Endothelial cell (in vitro differentiated cells): ENCODE measurements around the gene AGBL3. TPM values are rescaled to one million over a fixed set of nuclear protein-coding genes. Genes with fewer than 3 reads are reported as not detected.

Source experiments
- DNase-seq: peaks from one replicate; pipeline ENCODE4 v3.0.0; 2021; ENCODE audit warnings: low spot score
- H3K27ac Mint-ChIP-seq: one replicate; pipeline ENCODE4 v1.8.0; 2021; ENCODE audit warnings: mixed read lengths, inconsistent platforms; ENCODE audit not compliant: unreplicated experiment
- H3K27me3 Mint-ChIP-seq: one replicate; pipeline ENCODE4 v1.8.0; 2021; ENCODE audit warnings: mild to moderate bottlenecking, moderate library complexity, mixed read lengths, inconsistent platforms; ENCODE audit not compliant: unreplicated experiment
- H3K36me3 Mint-ChIP-seq: one replicate; pipeline ENCODE4 v1.8.0; 2021; ENCODE audit warnings: mild to moderate bottlenecking, low read depth, mixed read lengths, inconsistent platforms; ENCODE audit not compliant: unreplicated experiment
- H3K4me1 Mint-ChIP-seq: one replicate; pipeline ENCODE4 v1.8.0; 2021; ENCODE audit warnings: mild to moderate bottlenecking, mixed read lengths, inconsistent platforms; ENCODE audit not compliant: unreplicated experiment
- H3K4me3 Mint-ChIP-seq: one replicate; pipeline ENCODE4 v1.8.0; 2021; ENCODE audit warnings: mild to moderate bottlenecking, mixed read lengths, inconsistent platforms; ENCODE audit not compliant: unreplicated experiment
- H3K9me3 Mint-ChIP-seq: one replicate; pipeline ENCODE4 v1.8.0; 2021; ENCODE audit warnings: mixed read lengths, inconsistent platforms; ENCODE audit not compliant: unreplicated experiment
- total RNA-seq: library from RNA; stranded (reverse); fragmentation: NEBNext Ultra II Directional; extraction: Animal tissue kit (Norgen Biotek cat#: 25700); gene quantifications from one replicate; pipeline ENCODE4 v1.2.1, GENCODE V29; 2021; ENCODE audit not compliant: unreplicated experiment
- TF ChIP-seq, protein P1 (sequence below): fragments of 200-600 bp; sonication (generic); IDR thresholded peaks from one replicate; pipeline ENCODE4 v1.5.0; 2021; ENCODE audit warnings: antibody characterized with exemption; ENCODE audit not compliant: unreplicated experiment

AGBL3 gene
- total RNA-seq, 1 donor from 2014 or later: 3.0 TPM

DNA sequence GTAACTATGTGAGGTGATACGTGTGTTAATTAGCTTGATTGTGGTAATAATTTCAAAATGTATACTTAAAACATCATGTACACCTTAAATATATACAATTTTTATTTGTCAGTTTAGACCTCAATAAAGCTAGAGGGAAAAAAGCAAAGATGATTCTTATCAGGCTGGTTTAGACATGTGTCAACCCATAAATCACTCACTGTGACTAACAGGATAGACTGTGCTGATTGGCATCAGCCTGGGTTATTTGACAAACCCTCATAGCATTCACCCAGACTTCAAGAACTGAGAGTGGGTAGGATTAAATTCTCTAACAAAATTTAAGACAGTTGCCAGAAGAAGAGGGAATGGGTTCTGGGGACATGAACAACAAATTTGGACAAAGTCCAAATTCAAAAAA, 87.8 kb downstream of the AGBL3 start:
- H3K4me3 Mint-ChIP-seq: no peak overlapping the region
- H3K36me3 Mint-ChIP-seq: no peaks in the 10 kb centered on the region
- no peaks in the 10 kb centered on the region for H3K4me1 Mint-ChIP-seq
- DNase-seq: no peak
- TF ChIP-seq, protein P1, sequence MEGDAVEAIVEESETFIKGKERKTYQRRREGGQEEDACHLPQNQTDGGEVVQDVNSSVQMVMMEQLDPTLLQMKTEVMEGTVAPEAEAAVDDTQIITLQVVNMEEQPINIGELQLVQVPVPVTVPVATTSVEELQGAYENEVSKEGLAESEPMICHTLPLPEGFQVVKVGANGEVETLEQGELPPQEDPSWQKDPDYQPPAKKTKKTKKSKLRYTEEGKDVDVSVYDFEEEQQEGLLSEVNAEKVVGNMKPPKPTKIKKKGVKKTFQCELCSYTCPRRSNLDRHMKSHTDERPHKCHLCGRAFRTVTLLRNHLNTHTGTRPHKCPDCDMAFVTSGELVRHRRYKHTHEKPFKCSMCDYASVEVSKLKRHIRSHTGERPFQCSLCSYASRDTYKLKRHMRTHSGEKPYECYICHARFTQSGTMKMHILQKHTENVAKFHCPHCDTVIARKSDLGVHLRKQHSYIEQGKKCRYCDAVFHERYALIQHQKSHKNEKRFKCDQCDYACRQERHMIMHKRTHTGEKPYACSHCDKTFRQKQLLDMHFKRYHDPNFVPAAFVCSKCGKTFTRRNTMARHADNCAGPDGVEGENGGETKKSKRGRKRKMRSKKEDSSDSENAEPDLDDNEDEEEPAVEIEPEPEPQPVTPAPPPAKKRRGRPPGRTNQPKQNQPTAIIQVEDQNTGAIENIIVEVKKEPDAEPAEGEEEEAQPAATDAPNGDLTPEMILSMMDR: no peak
- peaks cover 1% of the 10 kb centered on the region for H3K27me3 Mint-ChIP-seq
- H3K27ac Mint-ChIP-seq: no peak overlapping the region
- no peaks in the 10 kb centered on the region for H3K9me3 Mint-ChIP-seq

DNA sequence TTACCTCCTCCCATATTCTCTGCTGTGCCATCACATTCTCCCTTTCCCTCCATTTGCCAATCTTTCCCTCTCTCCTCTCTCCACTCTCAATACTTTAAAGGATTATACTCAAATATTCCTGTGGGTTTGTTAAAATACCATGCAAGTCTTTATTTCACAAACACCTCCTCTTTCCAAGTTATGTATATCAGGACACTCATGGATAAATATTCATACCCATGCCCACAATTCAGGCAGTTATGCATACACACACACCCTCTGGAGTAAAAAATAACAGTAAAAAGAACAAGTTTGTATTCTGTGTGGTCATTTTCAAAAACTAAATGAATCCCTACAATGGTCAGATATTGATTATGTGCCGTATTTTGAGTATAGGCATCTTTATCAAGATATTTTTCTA, 88.2 kb downstream of the AGBL3 start:
- Mint-ChIP-seq H3K27ac (no peak overlapping the region), H3K36me3 (no peaks in the 10 kb centered on the region), H3K27me3 (peaks cover 1% of the 10 kb centered on the region), H3K4me1 (no peaks in the 10 kb centered on the region), H3K9me3 (no peaks in the 10 kb centered on the region), H3K4me3 (no peak overlapping the region)
- TF ChIP-seq, protein P1: no peak
- DNase-seq: no peak

DNA sequence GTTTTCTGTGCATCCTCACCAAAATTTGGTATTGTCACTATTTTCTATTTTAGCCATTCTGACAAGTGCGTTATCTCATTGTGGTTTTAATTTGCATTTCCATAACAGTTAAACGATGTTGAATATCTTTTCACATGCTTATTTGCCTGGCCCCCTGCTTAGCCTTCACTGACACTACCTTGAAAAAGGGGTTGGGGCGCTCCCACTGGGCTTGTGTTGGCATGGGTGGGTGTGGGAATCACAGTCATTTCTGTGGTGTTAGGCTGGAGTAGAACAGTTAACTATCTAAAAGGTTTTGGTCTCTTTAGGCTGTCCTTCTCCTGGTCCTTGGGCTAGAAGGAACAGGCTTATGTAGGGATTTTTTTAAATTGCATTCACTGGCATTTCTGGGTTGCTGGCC, 89.4 kb downstream of the AGBL3 start:
- Mint-ChIP-seq H3K27me3 (peaks cover 1% of the 10 kb centered on the region), H3K27ac (no peak overlapping the region), H3K36me3 (no peaks in the 10 kb centered on the region), H3K4me3 (no peak overlapping the region), H3K4me1 (no peaks in the 10 kb centered on the region), H3K9me3 (no peaks in the 10 kb centered on the region)
- no peak for DNase-seq
- TF ChIP-seq, protein P1: no peak

DNA sequence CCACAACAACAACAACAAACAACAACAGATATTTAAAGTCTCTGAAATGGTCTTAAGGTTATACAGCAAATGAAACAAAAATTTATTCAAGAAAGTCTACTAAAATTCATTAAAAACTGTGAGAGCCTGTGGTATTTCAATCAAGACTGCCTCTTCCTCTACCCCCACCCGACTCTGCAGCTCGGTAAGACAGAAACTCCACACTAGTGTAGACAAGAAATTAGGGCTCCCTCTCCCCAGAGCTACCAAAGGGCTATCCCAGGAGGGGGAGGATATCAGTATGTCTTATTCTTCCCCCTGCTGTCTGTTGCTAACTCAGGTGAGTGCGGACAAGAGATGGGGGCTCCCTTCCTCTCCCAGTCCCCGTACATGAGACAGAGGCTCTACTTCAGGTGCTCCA, 90.6 kb downstream of the AGBL3 start:
- Mint-ChIP-seq H3K27ac (no peak overlapping the region), H3K27me3 (peaks cover 1% of the 10 kb centered on the region), H3K36me3 (no peaks in the 10 kb centered on the region), H3K4me3 (no peak overlapping the region), H3K4me1 (no peaks in the 10 kb centered on the region), H3K9me3 (no peaks in the 10 kb centered on the region)
- DNase-seq: no peak
- TF ChIP-seq, protein P1: no peak

DNA sequence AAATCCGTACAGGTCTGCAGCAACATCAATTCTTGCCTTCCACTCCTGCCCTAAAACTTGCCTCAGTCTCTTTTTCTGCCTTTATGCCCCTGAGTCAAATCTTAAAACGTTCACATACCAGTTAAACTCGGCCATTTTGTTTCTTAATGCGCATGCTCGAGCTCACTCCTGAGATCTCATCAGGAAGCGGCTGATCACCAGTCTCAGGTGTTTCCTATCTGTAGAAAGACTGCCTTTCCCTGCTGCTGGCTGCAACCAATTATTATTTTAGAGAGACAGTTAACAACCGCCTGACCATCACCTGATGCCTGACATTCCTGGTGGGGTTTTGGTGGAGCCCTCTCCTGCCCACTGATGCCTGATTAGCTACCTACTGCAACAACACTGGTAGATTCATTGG, 91.3 kb downstream of the AGBL3 start:
- TF ChIP-seq, protein P1: no peak
- peaks cover 1% of the 10 kb centered on the region for H3K27me3 Mint-ChIP-seq
- no peak for DNase-seq
- no peak overlapping the region for H3K4me3 Mint-ChIP-seq
- H3K4me1 Mint-ChIP-seq: no peaks in the 10 kb centered on the region
- H3K9me3 Mint-ChIP-seq: no peaks in the 10 kb centered on the region
- H3K36me3 Mint-ChIP-seq: no peaks in the 10 kb centered on the region
- H3K27ac Mint-ChIP-seq: no peak overlapping the region
